AG10803 (cell line): ENCODE results near the gene B3GNT5.

Source experiments
- DNase-seq: peaks from one replicate; pipeline ENCODE4 v3.0.0; 2010; ENCODE audit warnings: low read depth
- H3K4me3 ChIP-seq: 2 replicates; pipeline ENCODE4 v1.5.1; 2011; ENCODE audit warnings: mild to moderate bottlenecking, low read length, control low read depth
- CTCF ChIP-seq: conservative IDR thresholded peaks from 2 replicates; pipeline ENCODE4 v1.5.1; 2011; ENCODE audit warnings: mild to moderate bottlenecking, low read length, control low read depth, inconsistent platforms

Gene B3GNT5

GRCh38 chr3:183244981-183245476, 8.0 kb upstream of the B3GNT5 start:
- H3K4me3 ChIP-seq: no peak overlapping the region
- no peak for TF ChIP-seq CTCF
- DNase-seq: no peak

- DNase-seq: peak; percentile 48
- no peak overlapping the region for H3K4me3 ChIP-seq
- no peak for TF ChIP-seq CTCF
Observed at GRCh38 chr3:183247011-183247589, 6.0 kb upstream of the B3GNT5 start.

- H3K4me3 ChIP-seq: no peak overlapping the region
- TF ChIP-seq CTCF: no peak
- DNase-seq: no peak
Observed at GRCh38 chr3:183249006-183249718, 3.9 kb upstream of the B3GNT5 start.

- H3K4me3 ChIP-seq: no peak overlapping the region
- DNase-seq: no peak
- TF ChIP-seq CTCF: no peak
Observed at GRCh38 chr3:183252118-183252782, 803 bp upstream of the B3GNT5 start.

GRCh38 chr3:183253528-183254486, 754 bp downstream of the B3GNT5 start:
- H3K4me3 ChIP-seq: peak overlapping the region; percentile 68
- DNase-seq: peak; percentile 28
- TF ChIP-seq CTCF: no peak

GRCh38 chr3:183254487-183255347, 1.7 kb downstream of the B3GNT5 start:
- TF ChIP-seq CTCF: no peak
- H3K4me3 ChIP-seq: peak overlapping the region; percentile 68
- no peak for DNase-seq
